GM18505 (cell line): ENCODE data around the gene HEBP2.
"Not testable (repeated sequence)": the region's sequence is repeated elsewhere in the genome, so short reads cannot be mapped to it uniquely, and the experiment has no call there.

Experiments used
- ATAC-seq: cut with Tn5 transposase; IDR thresholded peaks from one replicate; pipeline ENCODE4 v1.9.1; 2021; ENCODE audit not compliant: unreplicated experiment
- POLR2A ChIP-seq: IDR thresholded peaks from 4 replicates; pipeline ENCODE4 v1.6.1; 2011; ENCODE audit warnings: borderline replicate concordance; ENCODE audit not compliant: insufficient read depth, insufficient read length; ENCODE audit errors: extremely low read depth

Gene HEBP2

GRCh38 chr6:138424004-138424904, 20.2 kb downstream of the HEBP2 start:
- no peak for TF ChIP-seq POLR2A
- no peak for ATAC-seq

DNA sequence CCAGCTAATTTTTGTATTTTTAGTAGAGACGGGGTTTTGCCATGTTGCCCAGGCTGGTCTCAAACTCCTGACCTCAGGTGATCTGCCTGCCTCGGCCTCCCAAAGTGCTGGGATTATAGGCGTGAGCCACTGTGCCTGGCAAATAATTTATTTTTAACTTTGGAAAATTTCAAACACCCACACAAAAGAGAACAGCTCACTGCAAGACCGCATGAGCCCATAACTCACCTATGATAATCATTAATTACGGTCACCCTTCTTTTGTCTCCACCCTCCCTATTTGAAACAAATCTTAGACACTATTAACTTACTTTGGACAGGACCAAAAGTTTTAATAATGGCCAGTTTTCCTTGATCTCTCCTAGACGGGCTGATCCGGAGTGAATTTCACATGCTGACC, 21.2 kb downstream of the HEBP2 start:
- not testable (repeated sequence) for ATAC-seq

GRCh38 chr6:138426500-138427123, 22.6 kb downstream of the HEBP2 start:
- no peak for TF ChIP-seq POLR2A
- ATAC-seq = no peak

DNA sequence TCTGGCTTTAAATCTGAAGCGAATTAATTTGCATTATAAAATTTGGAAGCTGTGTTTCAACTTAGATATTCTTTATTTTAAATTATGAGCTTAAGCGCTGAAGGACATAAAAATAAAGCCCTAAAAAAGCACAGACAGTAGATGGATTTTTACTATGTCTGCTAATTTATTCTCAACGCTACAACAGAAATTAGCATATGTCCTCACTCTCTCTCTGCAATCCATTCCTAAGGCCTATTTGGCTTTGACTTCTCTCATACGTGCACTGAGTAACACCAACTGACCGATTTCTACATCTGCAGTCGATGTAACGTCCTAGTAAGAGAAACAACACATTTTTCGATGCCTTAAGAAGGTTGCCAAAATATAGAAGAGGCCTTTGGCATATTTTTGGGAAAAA, 23.7 kb downstream of the HEBP2 start:
- ATAC-seq = no peak
- TF ChIP-seq POLR2A = no peak

GRCh38 chr6:138428944-138429598, 25.0 kb downstream of the HEBP2 start:
- ATAC-seq = no peak
- TF ChIP-seq POLR2A = no peak

- no peak for ATAC-seq
- no peak for TF ChIP-seq POLR2A
Observed at GRCh38 chr6:138429761-138430160, 25.7 kb downstream of the HEBP2 start.

DNA sequence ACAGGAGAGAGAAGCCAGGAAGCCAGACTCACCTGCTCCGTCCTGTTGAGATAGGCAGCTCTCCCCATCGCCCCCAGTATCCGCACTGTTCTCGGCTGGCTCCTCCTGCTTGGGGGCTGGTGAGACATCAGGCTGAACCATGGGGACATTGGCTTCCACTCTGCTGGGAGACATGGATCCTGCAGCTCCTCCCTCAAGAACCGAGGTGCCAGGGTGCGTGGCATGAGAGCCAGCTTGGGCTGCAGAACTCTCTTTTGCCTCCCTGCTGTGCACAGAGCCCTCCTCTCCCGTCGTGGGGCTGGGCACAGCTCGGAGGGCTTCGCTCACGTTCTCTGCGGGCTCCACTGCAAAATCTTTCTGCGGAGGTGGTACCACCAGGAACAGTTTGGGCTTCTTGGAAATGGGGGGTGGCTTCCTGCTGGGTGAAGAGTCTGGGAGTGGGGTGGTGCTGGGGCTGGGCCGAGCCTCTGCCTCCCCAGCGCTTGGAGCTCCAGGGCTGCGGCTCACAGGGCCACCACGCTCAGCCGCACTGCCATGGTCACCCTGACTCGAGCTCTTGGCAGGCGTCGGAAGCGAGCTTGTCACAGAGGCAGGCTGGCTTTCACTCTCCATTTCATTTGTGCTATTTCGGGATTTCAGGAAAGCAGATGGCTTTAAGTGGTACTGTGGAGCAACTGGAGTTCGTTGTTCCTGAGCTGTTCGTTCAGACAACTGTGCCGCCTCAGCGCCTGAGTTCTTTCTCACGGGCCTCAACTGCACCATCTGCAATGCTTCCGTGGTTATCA, 26.5 kb downstream of the HEBP2 start:
- no peak for TF ChIP-seq POLR2A
- ATAC-seq = no peak

DNA sequence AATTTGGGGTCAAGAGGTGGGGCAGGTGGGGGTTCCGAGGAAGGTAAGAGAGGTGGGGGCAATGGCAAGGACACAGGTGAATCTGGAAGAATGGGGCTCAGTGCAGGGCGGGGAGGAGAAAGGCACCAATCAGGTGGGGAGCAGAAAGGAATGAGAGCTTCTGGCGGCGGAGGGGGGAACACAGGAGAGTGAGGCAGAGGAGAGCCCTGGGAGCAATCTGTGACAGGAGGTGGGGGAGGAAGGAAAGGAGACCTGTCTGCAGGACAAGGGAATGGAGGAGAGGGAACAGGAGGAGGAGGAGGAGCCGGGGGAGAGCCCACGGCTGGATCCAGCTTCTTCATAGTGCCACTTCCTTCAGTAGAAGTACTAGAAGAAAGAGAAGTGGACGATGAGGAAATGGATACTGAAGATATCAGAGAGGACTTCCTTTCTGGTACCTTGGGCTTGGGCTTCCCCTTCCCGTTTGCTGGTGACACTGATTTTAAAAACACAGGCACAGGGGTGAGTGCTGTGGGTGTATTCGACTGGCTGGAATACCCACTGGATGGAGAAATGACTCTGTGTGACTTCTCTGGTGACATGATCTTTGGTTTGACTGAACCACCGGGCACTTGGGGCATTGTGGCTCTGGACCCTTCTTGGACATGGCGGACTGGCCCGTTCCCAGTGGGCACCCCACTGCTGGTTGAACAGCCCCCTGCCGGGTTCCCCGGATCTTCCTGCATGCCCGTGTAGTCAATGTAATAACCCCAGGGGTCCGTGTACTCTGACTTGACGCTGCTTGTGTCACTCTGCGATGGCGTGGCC, 27.4 kb downstream of the HEBP2 start:
- no peak for TF ChIP-seq POLR2A
- ATAC-seq = no peak

- no peak for ATAC-seq
- no peak for TF ChIP-seq POLR2A
Observed at GRCh38 chr6:138432063-138432356, 28.0 kb downstream of the HEBP2 start.

DNA sequence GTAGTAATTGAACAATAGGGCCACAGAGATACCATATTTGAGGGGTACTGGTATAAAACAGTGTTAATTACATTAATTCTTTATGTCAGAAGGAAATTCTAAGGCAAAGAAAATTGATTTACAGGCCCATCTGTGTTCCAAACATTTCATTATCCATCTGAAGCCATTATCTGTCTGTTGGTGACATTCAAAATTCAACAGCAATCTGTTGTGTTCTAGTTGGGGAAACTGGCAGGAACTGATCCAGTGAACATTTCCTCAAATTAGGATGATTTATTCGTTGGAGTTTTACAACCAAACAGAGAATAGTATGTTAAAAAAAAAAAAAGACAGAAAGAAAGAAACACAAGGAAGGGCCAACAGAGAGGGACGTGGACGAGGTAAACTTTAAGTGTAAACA, 30.1 kb downstream of the HEBP2 start:
- no peak for ATAC-seq
- TF ChIP-seq POLR2A = no peak

DNA sequence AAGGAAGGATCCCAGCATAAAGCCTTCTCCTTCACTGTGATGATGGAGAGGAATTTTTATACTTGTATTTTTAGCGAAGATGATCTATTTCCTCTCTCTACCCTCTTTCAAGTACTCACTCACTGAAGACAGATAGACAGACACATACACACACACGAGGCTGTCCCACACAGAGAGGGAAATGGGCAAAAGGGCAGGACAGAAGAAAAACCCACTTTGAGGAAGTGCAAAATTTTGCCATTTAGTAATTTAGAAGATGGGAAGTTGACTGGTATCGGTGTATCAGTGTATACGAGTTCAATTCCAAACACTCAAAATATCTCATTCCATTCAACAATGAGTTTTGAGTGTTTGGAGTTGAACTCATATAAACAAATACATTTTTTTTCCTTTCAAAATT, 30.9 kb downstream of the HEBP2 start:
- no peak for TF ChIP-seq POLR2A
- no peak for ATAC-seq

- no peak for TF ChIP-seq POLR2A
- ATAC-seq = no peak
Observed at GRCh38 chr6:138439546-138439945, 35.5 kb downstream of the HEBP2 start.

- no peak for ATAC-seq
- TF ChIP-seq POLR2A = no peak
Observed at GRCh38 chr6:138440296-138440695, 36.3 kb downstream of the HEBP2 start.
